MM.1S (cell line): ENCODE data around the gene ZKSCAN8.

Source experiments
- DNase-seq: peaks from one replicate; pipeline ENCODE4 v3.0.0-alpha.2; 2015
- H2AFZ ChIP-seq: fragments of 300-600 bp; sonication (generic); 2 replicates; pipeline ENCODE4 v1.6.0; 2016; ENCODE audit warnings: antibody characterized with exemption, low read length
- H3F3A ChIP-seq: fragments of 300-600 bp; sonication (generic); 2 replicates; pipeline ENCODE4 v1.6.1; 2016; ENCODE audit warnings: mild to moderate bottlenecking, antibody characterized with exemption, low read length, moderate library complexity, mixed read lengths; ENCODE audit not compliant: insufficient read depth
- H3K27ac ChIP-seq: fragments of 300-600 bp; sonication (generic); 2 replicates; pipeline ENCODE4 v1.5.1; 2016; ENCODE audit warnings: mild to moderate bottlenecking, low read length
- H3K27me3 ChIP-seq: fragments of 300-600 bp; sonication (generic); replicated peaks from 2 replicates; pipeline ENCODE4 v1.6.0; 2016; ENCODE audit warnings: low read length; ENCODE audit not compliant: insufficient read depth
- H3K36me3 ChIP-seq: fragments of 300-600 bp; sonication (generic); replicated peaks from 2 replicates; pipeline ENCODE4 v1.6.1; 2016; ENCODE audit warnings: mild to moderate bottlenecking, low read length, mixed read lengths; ENCODE audit not compliant: insufficient read depth
- H3K4me1 ChIP-seq: fragments of 300-600 bp; sonication (generic); 2 replicates; pipeline ENCODE4 v1.6.1; 2016; ENCODE audit warnings: low read length, mixed read lengths
- H3K4me2 ChIP-seq: fragments of 300-600 bp; sonication (generic); 2 replicates; pipeline ENCODE4 v1.6.0; 2016; ENCODE audit warnings: low read depth, low read length
- H3K4me3 ChIP-seq: fragments of 300-600 bp; sonication (generic); 2 replicates; pipeline ENCODE4 v1.5.1; 2016; ENCODE audit warnings: low read length, mixed read lengths
- H3K79me2 ChIP-seq: fragments of 300-600 bp; sonication (generic); 2 replicates; pipeline ENCODE4 v1.6.1; 2016; ENCODE audit warnings: mixed run types, low read length, mixed read lengths
- H3K9ac ChIP-seq: fragments of 300-600 bp; sonication (generic); 2 replicates; pipeline ENCODE4 v1.6.1; 2016; ENCODE audit warnings: low read length, mixed read lengths
- H3K9me2 ChIP-seq: fragments of 300-600 bp; sonication (generic); replicated peaks from 2 replicates; pipeline ENCODE4 v1.6.1; 2016; ENCODE audit warnings: mild to moderate bottlenecking, low read length, mixed read lengths; ENCODE audit not compliant: insufficient read depth
- H3K9me3 ChIP-seq: fragments of 300-600 bp; sonication (generic); replicated peaks from 2 replicates; pipeline ENCODE4 v1.6.1; 2016; ENCODE audit warnings: mild to moderate bottlenecking, low read length, mixed read lengths; ENCODE audit not compliant: insufficient read depth
- H4K20me1 ChIP-seq: fragments of 300-600 bp; sonication (generic); 2 replicates; pipeline ENCODE4 v1.6.1; 2016; ENCODE audit warnings: mild to moderate bottlenecking, low read length, moderate library complexity, mixed read lengths; ENCODE audit not compliant: insufficient read depth
- CTCF ChIP-seq: fragments of 300-600 bp; sonication (generic); IDR thresholded peaks from 2 replicates; pipeline ENCODE4 v1.5.1; 2016; ENCODE audit warnings: antibody characterized with exemption, low read length, mixed read lengths
- EZH2 ChIP-seq: fragments of 300-600 bp; sonication (generic); optimal IDR thresholded peaks from 2 replicates; pipeline ENCODE3; 2017; ENCODE audit warnings: low read depth, mild to moderate bottlenecking, antibody characterized with exemption, low read length, mixed read lengths
- EZH2phosphoT487 ChIP-seq: fragments of 300-600 bp; sonication (generic); IDR thresholded peaks from 2 replicates; pipeline ENCODE4 v1.6.1; 2018; ENCODE audit warnings: antibody characterized with exemption, low read length

ZKSCAN8 gene

GRCh38 chr6:28139860-28140543 lies 1.7 kb upstream of the ZKSCAN8 start:
- Histone ChIP-seq H3K4me3 (no peak overlapping the region; the same call in 1 of the 2 replicates), H3K4me2 (peak overlapping the region; percentile 46), H3K9ac (no peak overlapping the region), H3K9me2 (no peaks in the 10 kb centered on the region), H3F3A (peaks cover 13% of the 10 kb centered on the region), H3K27me3 (no peaks in the 10 kb centered on the region), H3K36me3 (no peaks in the 10 kb centered on the region; the same call in 1 of the 2 replicates), H4K20me1 (no peaks in the 10 kb centered on the region), H2AFZ (0 out of 2 replicates have a peak overlapping the region, but pooled peaks have one; percentile 14), H3K27ac (no peak overlapping the region), H3K4me1 (peaks cover 27% of the 10 kb centered on the region), H3K79me2 (peaks cover 42% of the 10 kb centered on the region), H3K9me3 (no peaks in the 10 kb centered on the region)
- TF ChIP-seq EZH2 = no peak
- no peak for TF ChIP-seq EZH2phosphoT487
- TF ChIP-seq CTCF = no peak
- DNase-seq = peak; percentile 40

- H3K4me2 ChIP-seq = peak overlapping the region; percentile 46; the same call in 1 of the 2 replicates
- H3K9me3 ChIP-seq = no peaks in the 10 kb centered on the region
- H3K9ac ChIP-seq = no peak overlapping the region
- H3K4me1 ChIP-seq = peaks cover 22% of the 10 kb centered on the region
- H3F3A ChIP-seq = peaks cover 13% of the 10 kb centered on the region
- H3K9me2 ChIP-seq = no peaks in the 10 kb centered on the region
- H2AFZ ChIP-seq = 0 out of 2 replicates have a peak overlapping the region, but pooled peaks have one; percentile 14
- H3K79me2 ChIP-seq = peaks cover 44% of the 10 kb centered on the region
- no peak overlapping the region for H3K27ac ChIP-seq
- no peak overlapping the region; the same call in 1 of the 2 replicates for H3K4me3 ChIP-seq
- H3K36me3 ChIP-seq = no peaks in the 10 kb centered on the region; the same call in 1 of the 2 replicates
- TF ChIP-seq CTCF (no peak), EZH2 (no peak), EZH2phosphoT487 (no peak)
- H3K27me3 ChIP-seq = no peaks in the 10 kb centered on the region
- no peaks in the 10 kb centered on the region for H4K20me1 ChIP-seq
- no peak for DNase-seq
Observed at GRCh38 chr6:28140616-28141015, 1.1 kb upstream of the ZKSCAN8 start.

GRCh38 chr6:28142446-28142845 lies 763 bp downstream of the ZKSCAN8 start:
- no peaks in the 10 kb centered on the region for H4K20me1 ChIP-seq
- no peaks in the 10 kb centered on the region for H3K9me3 ChIP-seq
- peaks cover 20% of the 10 kb centered on the region for H3K4me1 ChIP-seq
- H3K9me2 ChIP-seq = no peaks in the 10 kb centered on the region
- TF ChIP-seq EZH2 (no peak), CTCF (no peak), EZH2phosphoT487 (no peak)
- H3K27ac ChIP-seq = no peak overlapping the region
- peaks cover 3% of the 10 kb centered on the region for H3F3A ChIP-seq
- H3K4me3 ChIP-seq = peak overlapping the region; percentile 95
- H3K36me3 ChIP-seq = no peaks in the 10 kb centered on the region; the same call in 1 of the 2 replicates
- H3K9ac ChIP-seq = peak overlapping the region; percentile 83
- H3K4me2 ChIP-seq = peak overlapping the region; percentile 68
- peak overlapping the region; percentile 86; the same call in 1 of the 2 replicates for H2AFZ ChIP-seq
- DNase-seq = no peak
- H3K27me3 ChIP-seq = no peaks in the 10 kb centered on the region
- H3K79me2 ChIP-seq = peaks cover 39% of the 10 kb centered on the region
